Neuron (in vitro differentiated cells): ENCODE measurements around the gene CD6.

Experiments
- H2AFZ ChIP-seq: one replicate; pipeline ENCODE4 v1.6.1; 2013; ENCODE audit warnings: low read depth, mild to moderate bottlenecking, inconsistent platforms, low read length, moderate library complexity
- H3K27me3 ChIP-seq: one replicate; pipeline ENCODE4 v1.6.1; 2013; ENCODE audit warnings: low read length; ENCODE audit not compliant: insufficient read depth
- H3K36me3 ChIP-seq: one replicate; pipeline ENCODE4 v1.6.1; 2013; ENCODE audit warnings: low read length; ENCODE audit not compliant: insufficient read depth
- H3K4me1 ChIP-seq: one replicate; pipeline ENCODE4 v1.6.1; 2013; ENCODE audit warnings: low read length; ENCODE audit not compliant: insufficient read depth
- H3K4me3 ChIP-seq: 2 replicates; pipeline ENCODE4 v1.5.1; 2013; ENCODE audit warnings: mild to moderate bottlenecking, low read length, moderate library complexity
- H3K9me3 ChIP-seq: one replicate; pipeline ENCODE4 v1.6.1; 2013; ENCODE audit warnings: low read length

Gene CD6

DNA sequence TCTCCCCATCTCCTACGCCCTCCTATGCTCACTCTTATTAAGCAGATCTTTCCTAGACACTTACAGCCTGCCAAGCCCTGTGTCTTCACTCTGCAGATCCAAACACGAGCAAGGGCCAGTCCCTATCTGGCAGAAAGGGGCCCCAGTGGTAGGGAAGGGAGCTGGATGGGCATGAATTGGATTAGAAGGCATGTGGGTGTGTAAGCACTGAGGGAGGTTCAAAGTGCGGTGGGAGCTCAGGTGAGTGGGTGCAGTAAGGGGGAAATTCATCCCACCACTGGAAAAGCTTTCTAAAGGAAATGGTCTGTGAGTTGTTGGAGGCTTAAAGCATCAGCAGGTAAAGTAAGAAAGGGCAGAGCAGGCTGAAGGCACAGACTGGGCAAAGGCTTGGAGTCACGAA, 41.7 kb upstream of the CD6 start:
- no peaks in the 10 kb centered on the region for H3K27me3 ChIP-seq
- peaks cover 68% of the 10 kb centered on the region for H3K36me3 ChIP-seq
- peaks cover 19% of the 10 kb centered on the region for H3K4me1 ChIP-seq
- H3K4me3 ChIP-seq: no peak overlapping the region
- H2AFZ ChIP-seq: no peak overlapping the region
- H3K9me3 ChIP-seq: no peaks in the 10 kb centered on the region

- Histone ChIP-seq H3K27me3 (no peaks in the 10 kb centered on the region), H3K4me1 (peaks cover 15% of the 10 kb centered on the region), H3K9me3 (no peaks in the 10 kb centered on the region), H3K36me3 (peaks cover 73% of the 10 kb centered on the region), H3K4me3 (no peak overlapping the region), H2AFZ (no peak overlapping the region)
Observed at GRCh38 chr11:60930394-60930793, 41.1 kb upstream of the CD6 start.

- H3K4me1 ChIP-seq: peaks cover 3% of the 10 kb centered on the region
- no peak overlapping the region for H3K4me3 ChIP-seq
- H3K9me3 ChIP-seq: no peaks in the 10 kb centered on the region
- H2AFZ ChIP-seq: no peak overlapping the region
- no peaks in the 10 kb centered on the region for H3K27me3 ChIP-seq
- H3K36me3 ChIP-seq: peaks cover 76% of the 10 kb centered on the region
Observed at GRCh38 chr11:60931917-60932316, 39.6 kb upstream of the CD6 start.

DNA sequence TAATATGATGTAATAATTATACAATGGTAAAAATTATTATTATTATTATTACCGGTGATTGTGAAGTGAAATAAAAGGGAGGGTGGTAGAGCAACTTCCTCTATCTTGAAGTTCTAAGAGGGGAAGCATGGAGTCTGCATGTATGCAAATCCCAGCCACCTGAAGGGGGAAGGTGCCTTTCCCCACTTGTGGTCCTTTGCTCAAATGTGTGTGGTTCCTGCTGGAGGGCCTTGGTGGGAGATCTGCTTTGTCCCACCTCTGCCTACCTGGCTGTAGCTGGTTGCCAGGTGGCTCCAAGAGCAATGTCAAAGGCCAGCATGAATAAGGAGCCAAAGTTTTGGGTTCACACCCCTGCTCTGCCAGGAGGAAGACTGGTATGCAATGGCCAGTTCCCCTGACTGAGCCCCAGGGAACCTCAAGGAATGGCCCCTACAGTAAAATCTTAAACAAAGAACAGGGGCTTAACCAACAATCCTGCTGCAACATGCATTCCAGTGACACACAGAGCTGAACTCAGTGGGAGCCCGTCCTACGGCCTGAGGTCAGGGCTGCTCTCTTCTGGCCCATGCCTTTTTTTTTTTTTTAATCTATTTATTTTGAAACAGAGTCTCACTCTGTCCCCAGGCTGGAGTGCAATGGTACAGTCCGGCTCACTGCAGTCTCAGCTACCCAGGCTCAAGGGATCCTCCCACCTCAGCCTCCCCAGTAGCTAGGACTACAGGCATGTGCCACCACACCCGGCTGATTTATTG, 38.7 kb upstream of the CD6 start:
- Histone ChIP-seq H3K9me3 (no peaks in the 10 kb centered on the region), H3K4me3 (no peak overlapping the region), H3K27me3 (no peaks in the 10 kb centered on the region), H2AFZ (no peak overlapping the region), H3K4me1 (peaks cover 3% of the 10 kb centered on the region), H3K36me3 (peaks cover 74% of the 10 kb centered on the region)

- H3K36me3 ChIP-seq: peaks cover 67% of the 10 kb centered on the region
- peaks cover 10% of the 10 kb centered on the region for H3K4me1 ChIP-seq
- H2AFZ ChIP-seq: no peak overlapping the region
- H3K27me3 ChIP-seq: no peaks in the 10 kb centered on the region
- no peak overlapping the region for H3K4me3 ChIP-seq
- no peaks in the 10 kb centered on the region for H3K9me3 ChIP-seq
Observed at GRCh38 chr11:60933416-60934123, 37.9 kb upstream of the CD6 start.

- Histone ChIP-seq H3K36me3 (peaks cover 61% of the 10 kb centered on the region), H3K27me3 (no peaks in the 10 kb centered on the region), H3K4me1 (peaks cover 12% of the 10 kb centered on the region), H3K9me3 (no peaks in the 10 kb centered on the region), H3K4me3 (no peak overlapping the region), H2AFZ (no peak overlapping the region)
Observed at GRCh38 chr11:60934124-60934789, 37.2 kb upstream of the CD6 start.

GRCh38 chr11:60934790-60935605, 36.5 kb upstream of the CD6 start:
- Histone ChIP-seq H3K9me3 (no peaks in the 10 kb centered on the region), H3K36me3 (peaks cover 54% of the 10 kb centered on the region), H3K27me3 (no peaks in the 10 kb centered on the region), H3K4me1 (peaks cover 12% of the 10 kb centered on the region), H3K4me3 (no peak overlapping the region), H2AFZ (no peak overlapping the region)

DNA sequence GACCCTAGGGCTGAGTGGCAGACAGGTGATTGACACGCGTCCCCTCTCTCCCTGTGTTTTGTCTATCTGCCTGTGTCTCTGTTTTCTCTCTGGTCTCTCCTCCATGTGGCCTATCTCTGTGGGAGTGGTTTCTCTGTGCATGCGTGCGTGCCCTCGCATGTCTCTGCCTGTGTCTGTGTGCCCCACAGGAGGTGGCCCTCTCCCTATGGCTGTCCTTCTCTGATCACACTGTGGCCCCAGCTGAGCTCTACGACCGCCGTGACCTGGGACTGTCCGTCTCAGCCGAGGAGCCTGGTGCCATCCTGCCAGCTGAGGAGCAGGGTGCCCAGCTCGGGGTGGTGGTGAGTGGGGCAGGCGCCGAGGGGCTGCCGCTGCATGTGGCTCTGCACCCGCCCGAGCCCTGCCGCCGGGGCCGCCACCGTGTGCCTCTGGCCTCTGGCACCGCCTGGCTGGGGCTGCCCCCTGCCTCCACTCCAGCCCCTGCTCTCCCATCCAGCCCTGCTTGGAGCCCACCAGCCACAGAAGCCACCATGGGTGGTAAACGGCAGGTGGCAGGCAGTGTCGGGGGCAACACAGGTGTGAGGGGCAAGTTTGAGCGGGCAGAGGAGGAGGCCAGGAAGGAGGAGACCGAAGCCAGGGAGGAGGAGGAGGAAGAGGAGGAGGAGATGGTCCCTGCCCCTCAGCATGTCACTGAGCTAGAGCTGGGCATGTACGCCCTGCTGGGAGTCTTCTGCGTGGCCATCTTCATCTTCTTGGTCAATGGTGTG, 35.6 kb upstream of the CD6 start:
- Histone ChIP-seq H3K9me3 (no peaks in the 10 kb centered on the region), H3K27me3 (no peaks in the 10 kb centered on the region), H2AFZ (no peak overlapping the region), H3K36me3 (peaks cover 46% of the 10 kb centered on the region), H3K4me1 (peaks cover 12% of the 10 kb centered on the region), H3K4me3 (no peak overlapping the region)

- Histone ChIP-seq H2AFZ (no peak overlapping the region), H3K4me3 (no peak overlapping the region), H3K4me1 (peaks cover 12% of the 10 kb centered on the region), H3K36me3 (peaks cover 38% of the 10 kb centered on the region), H3K27me3 (no peaks in the 10 kb centered on the region), H3K9me3 (no peaks in the 10 kb centered on the region)
Observed at GRCh38 chr11:60936467-60937143, 34.9 kb upstream of the CD6 start.

DNA sequence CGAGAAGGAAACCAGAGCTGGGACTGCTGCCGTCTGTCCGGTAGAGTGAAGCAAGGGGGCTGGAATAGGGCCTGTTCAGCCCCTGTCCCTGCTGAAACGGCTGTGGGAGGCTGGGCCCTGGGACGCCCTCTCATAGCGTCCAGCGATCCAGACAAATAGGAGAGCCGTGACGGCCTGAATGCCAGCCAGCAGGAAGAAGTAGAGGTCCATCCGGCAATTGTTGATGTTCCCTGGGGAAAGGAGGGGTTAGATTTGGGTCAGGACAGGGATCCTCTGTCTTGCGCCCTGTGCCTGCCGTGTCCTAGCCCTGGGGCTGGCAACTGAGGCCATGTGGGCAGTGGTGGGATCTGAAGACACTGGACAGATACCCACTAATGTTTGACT, 34.3 kb upstream of the CD6 start:
- peaks cover 33% of the 10 kb centered on the region for H3K36me3 ChIP-seq
- H2AFZ ChIP-seq: no peak overlapping the region
- no peak overlapping the region for H3K4me3 ChIP-seq

DNA sequence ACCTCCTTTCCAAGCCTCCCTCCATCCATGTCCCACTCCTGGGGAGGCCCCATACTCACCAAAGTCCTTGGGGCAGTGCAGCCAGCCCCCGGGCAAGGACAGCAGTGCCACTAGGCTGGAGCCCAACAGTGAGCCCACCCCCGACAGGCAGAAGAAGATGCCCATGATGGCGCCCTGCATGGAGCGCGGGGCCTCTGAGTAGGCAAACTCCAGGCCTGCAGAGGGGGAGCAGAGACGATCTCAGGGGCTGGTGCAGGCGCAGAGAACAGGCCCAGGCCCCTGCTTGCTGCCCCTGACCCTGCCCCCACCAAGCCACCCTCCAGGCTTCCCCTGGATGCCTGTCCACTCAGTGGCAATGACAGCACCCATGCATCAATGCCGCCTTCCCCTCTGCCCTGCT, 33.7 kb upstream of the CD6 start:
- Histone ChIP-seq H3K4me1 (peaks cover 9% of the 10 kb centered on the region), H3K36me3 (peaks cover 26% of the 10 kb centered on the region), H3K27me3 (no peaks in the 10 kb centered on the region), H3K9me3 (no peaks in the 10 kb centered on the region), H3K4me3 (no peak overlapping the region), H2AFZ (no peak overlapping the region)

More for the DNA sequence above, 34.3 kb upstream of the CD6 start:
- Histone ChIP-seq H3K27me3 (no peaks in the 10 kb centered on the region), H3K9me3 (no peaks in the 10 kb centered on the region), H3K4me1 (peaks cover 12% of the 10 kb centered on the region)

DNA sequence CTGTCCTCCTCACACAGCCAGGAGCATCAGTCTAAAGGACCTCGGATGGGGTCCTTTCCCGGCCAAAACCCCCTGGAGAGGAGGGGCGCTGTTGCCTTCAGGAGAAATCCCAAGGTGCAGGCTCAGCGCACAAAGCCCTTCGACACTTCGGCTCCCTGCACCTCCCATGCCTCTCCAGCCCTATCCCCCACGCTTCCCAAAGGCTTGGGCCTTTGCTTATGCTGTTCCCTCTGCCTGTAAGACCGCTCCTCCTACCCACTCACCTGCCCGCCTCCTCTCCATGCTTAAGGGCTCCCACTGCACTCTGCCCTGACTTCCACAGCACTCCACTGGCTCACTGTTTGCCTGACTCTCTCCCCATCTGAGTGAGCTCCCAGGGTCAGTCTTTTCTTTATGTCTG, 33.0 kb upstream of the CD6 start:
- H3K4me1 ChIP-seq: peaks cover 8% of the 10 kb centered on the region
- H3K36me3 ChIP-seq: peaks cover 24% of the 10 kb centered on the region
- no peak overlapping the region for H3K4me3 ChIP-seq
- H3K9me3 ChIP-seq: no peaks in the 10 kb centered on the region
- H2AFZ ChIP-seq: no peak overlapping the region
- no peaks in the 10 kb centered on the region for H3K27me3 ChIP-seq
